Psoas muscle (tissue), 8 donors: ENCODE results near the gene NUBP2. TPM values are rescaled to one million over a fixed set of nuclear protein-coding genes. Genes with fewer than 3 reads are reported as not detected.

ENCODE experiments used
- ATAC-seq, 4 donors: fragments of 200-7000 bp; cut with Tn5 transposase; one replicate each; pipeline ENCODE4 v1.9.1; 2020; ENCODE audit warnings: moderate library complexity in 3 of 4, mild to moderate bottlenecking in 2 of 4
- DNase-seq, 2 donors: peaks; one replicate each; pipeline ENCODE4 v3.0.0-alpha.2; 2020
- H3K27ac ChIP-seq: fragments of 200-600 bp; one replicate; pipeline ENCODE4 v1.8.0; 2022
- H3K27me3 ChIP-seq, 3 donors: fragments of 200-600 bp in 1 of 3; one replicate each; pipeline versions ENCODE4 v1.6.1 to v1.8.0; 2013 to 2022; ENCODE audit warnings: low read length in 2 of 3, mild to moderate bottlenecking in 2 of 3, moderate library complexity in 1 of 3; ENCODE audit not compliant: insufficient read depth in 3 of 3
- H3K36me3 ChIP-seq, 2 donors: fragments of 200-600 bp in 1 of 2; one replicate each; pipeline versions ENCODE4 v1.6.1 to v1.8.0; 2013 to 2022; ENCODE audit warnings: low read depth in 1 of 2, mild to moderate bottlenecking in 1 of 2, moderate library complexity in 1 of 2; ENCODE audit not compliant: insufficient read depth in 1 of 2
- H3K4me1 ChIP-seq: fragments of 200-600 bp; one replicate; pipeline ENCODE4 v1.8.0; 2022
- H3K4me3 ChIP-seq: fragments of 200-600 bp; one replicate; pipeline ENCODE4 v1.8.0; 2022; ENCODE audit warnings: mild to moderate bottlenecking
- H3K9me3 ChIP-seq: fragments of 200-600 bp; one replicate; pipeline ENCODE4 v1.8.0; 2022
- CTCF ChIP-seq: fragments of 200-600 bp; IDR thresholded peaks from one replicate; pipeline ENCODE4 v1.8.0; 2022; ENCODE audit warnings: antibody characterized with exemption
- WGBS, 3 donors: extraction: QIAGEN DNeasy Blood & Tissue Kit; methylation state at CpG; one replicate each; pipeline versions ENCODE4 v1.1.6 to v1.1.7; 2013; 5-methylcytosine and 5-hydroxymethylcytosine counted together
- intact Hi-C, 2 donors: fragments of 100-400 bp; cut with DNase I; formaldehyde crosslinking; loops; one replicate each; pipeline versions ENCODE4 v1.11.0 to v1.14.2; 2022
- polyA plus RNA-seq, 3 donors: library from polyadenylated mRNA; stranded (reverse); fragments of 200-250 nt; gene quantifications; one replicate each; pipeline ENCODE4 v1.2.3, GENCODE V29; 2013
- total RNA-seq, 4 donors: library from RNA; stranded (reverse); fragmentation: NEBNext Ultra II Directional in 2 of 4; extraction: Animal tissue kit (Norgen Biotek cat#: 25700) in 2 of 4; gene quantifications; one replicate each; pipeline versions ENCODE4 v1.2.1 to v1.2.4, GENCODE V29; 2021 to 2023
- donor health status: healthy with polysubstance abuse.
- donor health status: DM: no; HTN: no; CAD: no; lungs with moderate emphysema.
- donor health status: Bipolar disorder and iron deficiency.
- donor health status: healthy.
- donor health status: DM: yes; HTN: yes; CAD: no.
- donor health status: DM: no; HTN: no; CAD: no.
- donor health status: DM: no; HTN: no; CAD: no.
- donor health status: DM: yes; HTN: yes; CAD: no.

Gene NUBP2
- total and polyA plus RNA-seq, 7 donors: 34.7 to 96.0 (median 44.7) TPM

- WGBS, 3 donors: 94 to 95% (median 95%) methylated on average over 29 of the region's 29 CpGs
- no peak for TF ChIP-seq CTCF
- Histone ChIP-seq H3K36me3 (peaks cover 0 to 98% of the 10 kb centered on the region in 2 donors), H3K27ac (no peak overlapping the region), H3K9me3 (no peaks in the 10 kb centered on the region), H3K4me1 (no peaks in the 10 kb centered on the region), H3K27me3 (no peaks in the 10 kb centered on the region), H3K4me3 (no peak overlapping the region)
- DNase-seq (no peak), ATAC-seq (no peak)
- intact Hi-C loops: no loop called here
Observed at GRCh38 chr16:1749152-1750117, 33.3 kb upstream of the NUBP2 start.

GRCh38 chr16:1751946-1752345 is 30.8 kb upstream of the NUBP2 start:
- H3K4me1 ChIP-seq: no peaks in the 10 kb centered on the region
- H3K4me3 ChIP-seq: no peak overlapping the region
- intact Hi-C loops: no loop called here
- peaks cover 0 to 85% of the 10 kb centered on the region in 2 donors for H3K36me3 ChIP-seq
- H3K27me3 ChIP-seq: no peaks in the 10 kb centered on the region
- no peak for TF ChIP-seq CTCF
- 93 to 96% (median 94%) methylated on average over 16 of the region's 16 CpGs for WGBS, 3 donors
- H3K9me3 ChIP-seq: no peaks in the 10 kb centered on the region
- no peak for DNase-seq
- no peak for ATAC-seq
- no peak overlapping the region for H3K27ac ChIP-seq

- no peak for ATAC-seq
- peaks cover 0 to 82% of the 10 kb centered on the region in 2 donors for H3K36me3 ChIP-seq
- 91 to 97% (median 92%) methylated on average over 14 of the region's 14 CpGs for WGBS, 3 donors
- no peak overlapping the region for H3K27ac ChIP-seq
- TF ChIP-seq CTCF: no peak
- no peaks in the 10 kb centered on the region for H3K9me3 ChIP-seq
- no peak overlapping the region for H3K4me3 ChIP-seq
- no peaks in the 10 kb centered on the region for H3K4me1 ChIP-seq
- no peak for DNase-seq
- H3K27me3 ChIP-seq: no peaks in the 10 kb centered on the region
- intact Hi-C loops: no loop called here
Observed at GRCh38 chr16:1752853-1753252, 29.9 kb upstream of the NUBP2 start.

GRCh38 chr16:1754204-1754603 is 28.6 kb upstream of the NUBP2 start:
- 92 to 94% (median 92%) methylated on average over 12 of the region's 12 CpGs for WGBS, 3 donors
- H3K27ac ChIP-seq: no peak overlapping the region
- no peaks in the 10 kb centered on the region for H3K9me3 ChIP-seq
- no peak for DNase-seq
- H3K36me3 ChIP-seq: peaks cover 0 to 76% of the 10 kb centered on the region in 2 donors
- intact Hi-C loops: no loop called here
- H3K4me1 ChIP-seq: no peaks in the 10 kb centered on the region
- ATAC-seq: no peak
- H3K27me3 ChIP-seq: no peaks in the 10 kb centered on the region
- no peak for TF ChIP-seq CTCF
- no peak overlapping the region for H3K4me3 ChIP-seq
